NCI-H2227 treated with DMSO at 0.1 percent for 48 hours (cell line): ENCODE results near the gene C7orf25.

Experiments used
- DNase-seq: peaks from one replicate; lab custom pipeline; 2025; lab: John Stamatoyannopoulos, UW

C7orf25 gene

DNA sequence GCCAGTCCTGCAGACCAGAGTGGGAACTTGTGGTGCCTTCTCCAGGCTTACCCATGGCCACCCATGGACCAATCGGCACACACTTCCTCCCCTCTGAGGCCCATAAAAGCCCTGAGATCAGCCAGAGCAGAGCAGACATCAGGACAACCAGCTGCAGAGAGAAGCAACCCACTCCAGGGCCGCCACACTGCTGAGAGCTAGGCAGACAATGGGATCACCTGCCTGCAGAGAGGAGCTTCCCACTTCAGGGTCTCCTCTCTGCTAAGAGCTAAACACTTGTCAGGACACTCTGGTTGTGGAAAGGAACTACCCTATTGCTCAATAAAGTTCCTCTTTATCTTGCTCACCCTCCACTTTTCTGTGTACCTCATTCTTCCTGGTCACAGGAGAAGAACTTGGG, 34.0 kb downstream of the C7orf25 start:
- DNase-seq, result no peak

GRCh38 chr7:42876182-42877068, 35.4 kb downstream of the C7orf25 start:
- DNase-seq, result no peak

GRCh38 chr7:42869131-42870020, 42.5 kb downstream of the C7orf25 start:
- no peak for DNase-seq

DNA sequence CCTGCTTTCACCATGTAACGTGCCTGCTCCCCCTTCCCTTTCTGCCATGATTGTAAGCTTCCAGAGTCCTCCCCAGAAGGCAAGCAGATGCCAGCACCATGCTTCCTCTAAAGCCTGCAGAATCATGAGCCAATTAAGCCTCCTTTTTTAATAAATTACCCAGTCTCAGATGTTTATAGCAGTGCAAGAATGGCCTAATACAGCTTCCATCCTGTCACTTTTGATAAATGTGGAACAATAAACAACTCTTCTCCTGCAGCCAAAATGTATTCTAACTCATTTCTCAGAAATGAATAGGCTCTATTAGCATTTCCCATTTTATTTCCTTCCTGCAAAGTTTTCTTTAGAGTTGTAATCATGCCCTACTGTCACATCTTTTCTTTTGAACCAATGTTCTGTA, 43.4 kb downstream of the C7orf25 start:
- no peak for DNase-seq
